CD8-positive, alpha-beta memory T cell (primary cell): ENCODE data around the gene DAPL1. TPM values are rescaled to one million over a fixed set of nuclear protein-coding genes. Genes with fewer than 3 reads are reported as not detected.

Source experiments
- CTCF ChIA-PET: fragments of 350-600 bp; sonication (Branson Sonifier 250); formaldehyde crosslinking; loops from one replicate; lab custom pipeline; 2021; ENCODE audit warnings: antibody characterized with exemption; lab: Charles Lee
- POLR2A ChIA-PET: fragments of 350-600 bp; sonication (Branson Sonifier 250); formaldehyde crosslinking; loops from one replicate; lab custom pipeline; 2021; ENCODE audit warnings: antibody characterized with exemption; lab: Charles Lee
- DNase-seq, 5 donors: peaks; one replicate each; pipeline versions ENCODE4 v3.0.0 to v3.0.0-alpha.2; 2020 to 2022; ENCODE audit warnings: mixed read lengths in 1 of 5
- H3K27ac ChIP-seq: one replicate; pipeline ENCODE4 v1.7.0; 2013; ENCODE audit warnings: low read depth, mild to moderate bottlenecking, low read length, moderate library complexity
- H3K27me3 ChIP-seq: 2 replicates; pipeline ENCODE4 v1.7.0; 2013; ENCODE audit warnings: low read length, mild to moderate bottlenecking; ENCODE audit not compliant: insufficient read depth, poor library complexity, severe bottlenecking
- H3K36me3 ChIP-seq: 2 replicates; pipeline ENCODE4 v1.7.0; 2013; ENCODE audit warnings: mild to moderate bottlenecking, low read length, moderate library complexity; ENCODE audit not compliant: insufficient read depth
- H3K4me1 ChIP-seq: 2 replicates; pipeline ENCODE4 v1.7.0; 2013; ENCODE audit warnings: mild to moderate bottlenecking, low read length, moderate library complexity; ENCODE audit not compliant: insufficient read depth
- H3K4me3 ChIP-seq: 2 replicates; pipeline ENCODE4 v1.7.0; 2013; ENCODE audit warnings: mild to moderate bottlenecking, low read length
- H3K9me3 ChIP-seq: 2 replicates; pipeline ENCODE4 v1.7.0; 2013; ENCODE audit warnings: mild to moderate bottlenecking, low read length
- H3K27ac Mint-ChIP-seq, 8 donors: one replicate each; pipeline ENCODE4 v1.8.0; 2020 to 2021; ENCODE audit warnings: mixed read lengths in 8 of 8, mild to moderate bottlenecking in 6 of 8, inconsistent platforms in 3 of 8, moderate library complexity in 3 of 8
- H3K27me3 Mint-ChIP-seq, 2 donors: one replicate each; pipeline ENCODE4 v1.8.0; 2020 to 2021; ENCODE audit warnings: mixed read lengths in 2 of 2, mild to moderate bottlenecking in 1 of 2, moderate library complexity in 1 of 2
- H3K36me3 Mint-ChIP-seq, 3 donors: one replicate each; pipeline ENCODE4 v1.8.0; 2020 to 2021; ENCODE audit warnings: mixed read lengths in 3 of 3, inconsistent platforms in 1 of 3, mild to moderate bottlenecking in 1 of 3
- H3K4me1 Mint-ChIP-seq, 3 donors: one replicate each; pipeline ENCODE4 v1.8.0; 2020 to 2021; ENCODE audit warnings: mixed read lengths in 3 of 3, inconsistent platforms in 1 of 3, mild to moderate bottlenecking in 1 of 3
- H3K4me3 Mint-ChIP-seq, 7 donors: one replicate each; pipeline ENCODE4 v1.8.0; 2020 to 2021; ENCODE audit warnings: mixed read lengths in 7 of 7, mild to moderate bottlenecking in 6 of 7, moderate library complexity in 4 of 7, inconsistent platforms in 2 of 7
- H3K9me3 Mint-ChIP-seq, 5 donors: one replicate each; pipeline ENCODE4 v1.8.0; 2020 to 2022; ENCODE audit warnings: mixed read lengths in 5 of 5, mild to moderate bottlenecking in 3 of 5, moderate library complexity in 2 of 5, inconsistent platforms in 1 of 5
- polyA plus RNA-seq: library from polyadenylated mRNA; unstranded; fragments of 300-500 nt; fragmentation: Illumina TruSeq; gene quantifications from one replicate; pipeline ENCODE4 v1.2.3, GENCODE V29; 2021
- total RNA-seq, 2 experiments: library from RNA; stranded (reverse); gene quantifications; one replicate each; pipeline ENCODE4 v1.2.3, GENCODE V29; 2021

The DAPL1 gene
- total and polyA plus RNA-seq, 3 experiments from 2014 or later: not detected

DNA sequence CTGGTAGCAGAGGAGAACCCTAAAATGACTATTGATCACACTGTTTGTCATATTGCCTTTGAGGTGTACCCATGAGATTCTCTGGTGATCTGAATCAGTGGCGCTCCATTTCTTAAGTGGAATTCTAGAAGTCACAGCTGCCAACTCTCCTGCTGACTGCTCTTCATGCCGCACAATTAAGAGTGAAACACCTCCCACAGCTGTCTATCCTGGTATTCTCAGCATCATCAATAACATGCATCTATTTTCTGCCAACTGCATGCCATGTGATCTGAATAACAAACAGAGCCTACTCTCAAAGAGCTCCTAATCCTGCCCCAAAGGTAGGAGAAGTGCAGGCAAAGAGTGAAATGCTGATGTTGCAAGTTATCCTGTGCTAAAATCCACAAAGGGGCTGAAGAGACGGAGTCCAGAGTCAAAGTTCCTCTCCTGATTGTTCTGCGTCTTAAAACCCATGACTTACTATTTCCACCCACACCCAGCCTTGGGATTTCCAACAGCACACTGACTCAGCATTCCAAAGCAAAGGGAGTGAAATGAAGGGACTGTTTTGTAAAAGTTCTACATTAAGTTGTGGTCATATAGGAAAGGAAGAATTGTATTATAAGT lies 13.7 kb upstream of the DAPL1 start:
- no peaks in the 10 kb centered on the region for H3K36me3 ChIP-seq
- H3K4me1 Mint-ChIP-seq: no peaks in the 10 kb centered on the region
- DNase-seq: no peak
- no peak overlapping the region for H3K27ac Mint-ChIP-seq
- CTCF ChIA-PET: no interaction called here
- no peaks in the 10 kb centered on the region for H3K36me3 Mint-ChIP-seq
- H3K27ac ChIP-seq: no peak overlapping the region
- POLR2A ChIA-PET: no interaction called here
- H3K27me3 Mint-ChIP-seq: peaks cover 4 to 20% of the 10 kb centered on the region in 2 donors
- no peaks in the 10 kb centered on the region for H3K27me3 ChIP-seq
- no peaks in the 10 kb centered on the region for H3K4me1 ChIP-seq
- H3K9me3 Mint-ChIP-seq: no peaks in the 10 kb centered on the region
- H3K4me3 ChIP-seq: no peak overlapping the region
- no peaks in the 10 kb centered on the region for H3K9me3 ChIP-seq
- H3K4me3 Mint-ChIP-seq: no peak overlapping the region

DNA sequence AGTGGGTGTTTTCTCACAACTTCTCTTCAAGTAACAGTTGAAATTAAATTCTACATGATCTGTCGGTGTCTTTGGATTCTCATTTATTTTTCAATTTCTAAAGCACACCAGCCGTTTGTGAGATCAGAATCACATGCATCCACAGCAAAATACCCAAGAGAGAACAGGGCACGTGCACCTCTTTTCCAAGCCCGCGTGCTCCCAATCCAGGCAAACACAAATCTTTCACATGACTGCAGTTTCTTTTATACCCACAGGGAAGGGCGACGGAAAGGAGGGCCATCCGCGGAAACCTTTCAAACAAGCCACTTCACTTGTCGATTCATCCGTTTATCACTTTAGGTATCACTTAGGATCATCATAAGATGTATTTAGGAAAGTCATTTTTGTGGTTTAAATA lies 13.0 kb upstream of the DAPL1 start:
- Mint-ChIP-seq H3K36me3 (no peaks in the 10 kb centered on the region), H3K27ac (no peak overlapping the region), H3K9me3 (no peaks in the 10 kb centered on the region), H3K4me1 (no peaks in the 10 kb centered on the region), H3K4me3 (no peak overlapping the region), H3K27me3 (peaks cover 4 to 20% of the 10 kb centered on the region in 2 donors)
- no peaks in the 10 kb centered on the region for H3K27me3 ChIP-seq
- H3K27ac ChIP-seq: no peak overlapping the region
- no peak overlapping the region for H3K4me3 ChIP-seq
- H3K9me3 ChIP-seq: no peaks in the 10 kb centered on the region
- DNase-seq: no peak
- no peaks in the 10 kb centered on the region for H3K4me1 ChIP-seq
- CTCF ChIA-PET: no interaction called here
- no peaks in the 10 kb centered on the region for H3K36me3 ChIP-seq
- POLR2A ChIA-PET: no interaction called here

DNA sequence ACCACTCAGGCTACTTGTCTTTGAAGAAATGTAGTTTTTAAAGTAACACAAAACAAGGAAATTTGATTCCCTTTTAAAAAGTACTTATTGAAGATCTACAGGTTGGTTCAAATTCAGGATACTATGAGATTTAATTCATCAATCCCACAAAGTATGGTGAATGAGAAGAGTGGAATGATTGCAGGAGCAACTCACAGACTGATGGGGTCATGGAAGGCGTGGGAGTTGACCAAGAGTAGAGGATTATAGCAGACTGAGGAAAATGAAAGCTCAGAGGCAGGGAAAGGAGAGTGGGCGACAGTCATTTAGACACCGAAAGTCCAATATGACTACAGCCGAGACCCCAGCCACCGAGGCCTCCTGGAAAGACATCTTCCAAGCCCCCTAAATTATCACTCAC lies 12.5 kb upstream of the DAPL1 start:
- Mint-ChIP-seq H3K4me1 (no peaks in the 10 kb centered on the region), H3K36me3 (no peaks in the 10 kb centered on the region), H3K4me3 (no peak overlapping the region), H3K9me3 (no peaks in the 10 kb centered on the region), H3K27me3 (peaks cover 4 to 23% of the 10 kb centered on the region in 2 donors), H3K27ac (no peak overlapping the region)
- Histone ChIP-seq H3K9me3 (no peaks in the 10 kb centered on the region), H3K27ac (no peak overlapping the region), H3K36me3 (no peaks in the 10 kb centered on the region), H3K4me3 (no peak overlapping the region), H3K4me1 (no peaks in the 10 kb centered on the region), H3K27me3 (no peaks in the 10 kb centered on the region)
- DNase-seq: no peak
- CTCF ChIA-PET: no interaction called here
- POLR2A ChIA-PET: no interaction called here

DNA sequence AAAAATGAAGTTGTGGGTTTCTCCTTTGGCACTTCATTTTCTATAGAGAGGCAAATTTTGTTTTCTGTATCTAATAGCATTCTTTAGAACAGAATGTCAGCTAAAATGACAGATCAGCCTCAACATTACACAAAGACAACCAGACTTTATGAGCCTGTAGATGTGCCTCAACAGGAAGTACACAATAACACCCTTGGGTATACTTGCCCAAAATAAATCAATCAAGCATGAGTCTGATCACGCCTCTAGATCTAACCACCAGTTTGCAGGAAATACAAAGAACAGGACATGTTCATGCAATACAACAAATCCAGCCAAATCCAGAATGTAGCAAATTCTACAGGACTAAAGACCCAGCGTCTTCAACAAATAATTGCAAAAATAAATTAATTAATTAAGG lies 11.2 kb upstream of the DAPL1 start:
- CTCF ChIA-PET: no interaction called here
- Mint-ChIP-seq H3K4me3 (no peak overlapping the region), H3K27me3 (peaks cover 4 to 23% of the 10 kb centered on the region in 2 donors)

DNA sequence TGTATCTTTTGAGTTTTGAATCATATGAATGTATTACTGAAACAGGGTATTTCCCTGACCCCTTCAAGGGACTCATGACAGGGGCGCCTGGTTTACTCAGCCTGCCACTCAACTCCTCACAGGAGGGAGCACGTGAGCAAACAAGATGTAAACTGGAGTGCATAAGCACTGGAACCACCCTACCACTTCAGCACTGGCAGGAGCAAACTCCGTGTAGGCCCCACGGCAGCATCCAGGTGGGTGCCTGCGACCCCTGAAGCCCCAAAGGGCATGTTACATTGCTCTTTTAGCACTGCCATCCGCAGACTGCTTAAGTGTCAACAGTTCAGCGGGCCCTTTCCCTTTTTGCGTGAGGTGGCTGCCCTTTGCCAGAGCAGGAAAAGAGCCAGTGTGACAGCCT lies 8.2 kb upstream of the DAPL1 start:
- H3K9me3 Mint-ChIP-seq: peaks cover 0 to 4% (median 0%) of the 10 kb centered on the region in 5 donors
- H3K9me3 ChIP-seq: no peaks in the 10 kb centered on the region
- DNase-seq: no peak
- peaks cover 4 to 23% of the 10 kb centered on the region in 2 donors for H3K27me3 Mint-ChIP-seq
- no peaks in the 10 kb centered on the region for H3K36me3 ChIP-seq
- POLR2A ChIA-PET: no interaction called here
- H3K36me3 Mint-ChIP-seq: no peaks in the 10 kb centered on the region
- H3K4me1 Mint-ChIP-seq: no peaks in the 10 kb centered on the region
- peak overlapping the region in 1 of 8 donors; percentile 9 for H3K27ac Mint-ChIP-seq
- no peak overlapping the region for H3K4me3 ChIP-seq
- no peak overlapping the region for H3K27ac ChIP-seq
- H3K27me3 ChIP-seq: no peaks in the 10 kb centered on the region
- no peak overlapping the region for H3K4me3 Mint-ChIP-seq
- no peaks in the 10 kb centered on the region for H3K4me1 ChIP-seq
- CTCF ChIA-PET: no interaction called here

More for the DNA sequence above, 11.2 kb upstream of the DAPL1 start:
- Histone ChIP-seq H3K4me3 (no peak overlapping the region), H3K36me3 (no peaks in the 10 kb centered on the region), H3K27ac (no peak overlapping the region), H3K9me3 (no peaks in the 10 kb centered on the region), H3K27me3 (no peaks in the 10 kb centered on the region), H3K4me1 (no peaks in the 10 kb centered on the region)
- H3K4me1 Mint-ChIP-seq: no peaks in the 10 kb centered on the region
- peaks cover 0 to 2% (median 0%) of the 10 kb centered on the region in 5 donors for H3K9me3 Mint-ChIP-seq
- no peaks in the 10 kb centered on the region for H3K36me3 Mint-ChIP-seq
- POLR2A ChIA-PET: no interaction called here
- no peak for DNase-seq
- H3K27ac Mint-ChIP-seq: no peak overlapping the region

DNA sequence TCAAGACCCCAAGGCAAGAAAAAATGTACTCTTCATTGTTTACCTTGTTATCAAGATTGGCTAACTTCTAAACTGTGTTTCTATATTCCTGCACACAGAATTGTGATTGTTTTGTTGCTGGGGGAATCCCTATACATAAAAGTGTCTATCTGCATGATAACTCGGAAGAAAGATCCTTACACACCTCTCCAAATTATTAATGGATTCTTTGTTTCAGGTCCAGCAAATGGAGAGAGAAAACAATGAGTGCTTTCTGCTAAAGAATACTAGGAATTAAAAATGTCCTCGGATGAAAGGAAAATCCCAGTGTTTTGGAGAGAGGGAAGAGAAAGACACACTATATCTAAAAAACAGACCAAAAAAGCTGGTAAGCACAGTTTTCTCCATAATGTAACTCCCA lies 6.2 kb upstream of the DAPL1 start:
- ChIA-PET POLR2A (no interaction called here), CTCF (no interaction called here)
- Histone ChIP-seq H3K36me3 (no peaks in the 10 kb centered on the region), H3K9me3 (no peaks in the 10 kb centered on the region), H3K4me1 (no peaks in the 10 kb centered on the region), H3K4me3 (no peak overlapping the region), H3K27me3 (no peaks in the 10 kb centered on the region), H3K27ac (no peak overlapping the region)
- Mint-ChIP-seq H3K27ac (no peak overlapping the region), H3K4me1 (no peaks in the 10 kb centered on the region), H3K36me3 (no peaks in the 10 kb centered on the region), H3K27me3 (peaks cover 0 to 18% of the 10 kb centered on the region in 2 donors), H3K4me3 (no peak overlapping the region), H3K9me3 (peaks cover 0 to 4% (median 0%) of the 10 kb centered on the region in 5 donors)
- no peak for DNase-seq

DNA sequence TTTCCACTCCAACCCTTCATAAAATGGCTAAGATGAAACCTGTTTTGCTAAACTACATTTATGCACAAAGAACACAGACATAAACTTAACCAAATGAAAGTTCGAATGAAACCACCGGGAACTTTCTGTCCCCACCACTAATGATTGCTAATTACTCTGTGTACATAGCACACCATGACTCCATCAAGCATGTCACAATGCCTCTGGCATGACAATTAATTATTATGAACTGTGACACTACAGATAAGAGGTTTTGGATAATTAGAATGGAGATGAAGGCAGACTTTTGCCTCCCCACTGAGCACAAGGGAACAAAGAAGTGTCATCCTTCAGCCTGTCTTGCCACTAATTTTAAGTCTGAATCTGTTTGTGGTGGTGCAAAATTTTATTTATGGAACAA lies 1.5 kb downstream of the DAPL1 start:
- Mint-ChIP-seq H3K27me3 (peaks cover 9 to 35% of the 10 kb centered on the region in 2 donors), H3K4me1 (no peaks in the 10 kb centered on the region), H3K9me3 (no peaks in the 10 kb centered on the region), H3K4me3 (no peak overlapping the region), H3K27ac (no peak overlapping the region), H3K36me3 (no peaks in the 10 kb centered on the region)
- H3K27ac ChIP-seq: no peak overlapping the region
- H3K4me1 ChIP-seq: no peaks in the 10 kb centered on the region
- CTCF ChIA-PET: interaction anchor here (0.6 kb wide), 1 partner anchor 165 kb away, joined by 3 read pairs; no protein-coding TSS in a partner anchor
- no peak for DNase-seq
- POLR2A ChIA-PET: no interaction called here
- no peak overlapping the region for H3K4me3 ChIP-seq
- no peaks in the 10 kb centered on the region for H3K36me3 ChIP-seq
- H3K27me3 ChIP-seq: no peaks in the 10 kb centered on the region
- no peaks in the 10 kb centered on the region for H3K9me3 ChIP-seq

DNA sequence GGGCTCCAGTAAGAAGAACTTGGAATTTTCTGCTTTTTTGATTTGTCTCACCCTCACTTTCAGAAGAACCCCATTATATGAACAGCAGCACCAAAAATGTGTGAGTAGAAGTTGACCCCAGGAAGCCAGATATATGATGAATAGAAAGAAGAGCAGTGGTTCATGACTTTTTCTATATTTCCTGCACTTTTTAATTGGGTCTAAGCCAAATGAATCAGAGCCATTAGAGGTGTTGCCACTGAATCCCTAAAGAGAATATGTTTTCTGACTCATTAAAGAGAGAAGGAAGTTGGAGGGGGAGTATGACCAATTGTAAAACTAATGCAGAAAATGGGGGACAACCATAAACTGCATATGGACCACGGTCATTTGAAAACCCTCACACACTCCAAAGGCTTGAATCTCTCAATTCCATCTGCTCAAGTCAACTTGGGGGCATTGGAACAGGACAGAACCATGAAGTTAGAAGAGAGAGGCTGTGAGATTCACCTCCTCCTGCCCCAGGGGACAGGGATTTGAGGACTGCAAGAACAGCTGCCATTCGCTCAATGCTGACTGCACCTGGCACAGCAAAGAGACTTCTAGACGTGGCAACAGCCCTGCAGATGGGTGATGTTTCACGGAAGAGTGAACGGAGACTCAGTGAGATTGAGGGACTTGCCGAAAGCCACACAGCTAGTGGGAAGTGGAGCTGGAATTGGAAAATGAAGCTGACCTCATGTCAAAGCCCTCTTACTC lies 3.0 kb downstream of the DAPL1 start:
- no peak overlapping the region for H3K27ac Mint-ChIP-seq
- Histone ChIP-seq H3K4me1 (no peaks in the 10 kb centered on the region), H3K27ac (no peak overlapping the region), H3K36me3 (no peaks in the 10 kb centered on the region), H3K4me3 (no peak overlapping the region), H3K27me3 (no peaks in the 10 kb centered on the region), H3K9me3 (no peaks in the 10 kb centered on the region)
- no peak for DNase-seq
- no peaks in the 10 kb centered on the region for H3K9me3 Mint-ChIP-seq
- ChIA-PET POLR2A (no interaction called here), CTCF (no interaction called here)
- peaks cover 9 to 38% of the 10 kb centered on the region in 2 donors for H3K27me3 Mint-ChIP-seq
- H3K36me3 Mint-ChIP-seq: no peaks in the 10 kb centered on the region
- H3K4me1 Mint-ChIP-seq: no peaks in the 10 kb centered on the region
- H3K4me3 Mint-ChIP-seq: no peak overlapping the region
